ENCODE measurements around the gene PAK4.
"Not testable (repeated sequence)": the region's sequence is repeated elsewhere in the genome, so short reads cannot be mapped to it uniquely, and the experiment has no call there.

PAK4 gene

DNA sequence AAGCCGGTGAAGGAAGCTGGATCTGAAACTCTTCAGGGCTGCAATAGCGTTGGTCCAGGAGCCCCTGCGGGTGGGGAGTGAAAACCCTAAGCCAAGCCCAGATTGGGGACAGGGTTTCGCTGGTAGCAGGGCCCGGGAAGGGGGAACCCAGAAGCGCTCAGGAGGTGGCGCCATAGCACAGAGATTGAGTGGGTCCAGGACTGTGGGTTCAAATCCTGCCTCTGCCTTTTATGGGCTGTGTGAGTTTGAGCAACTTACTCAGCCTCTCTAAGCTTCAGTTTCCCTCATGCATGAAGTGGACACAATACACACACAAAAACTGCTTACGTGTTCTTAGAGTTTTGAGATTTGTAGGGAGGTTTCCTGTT is 86.8 kb downstream of the PAK4 start:
- no peak for FAIRE-seq

DNA sequence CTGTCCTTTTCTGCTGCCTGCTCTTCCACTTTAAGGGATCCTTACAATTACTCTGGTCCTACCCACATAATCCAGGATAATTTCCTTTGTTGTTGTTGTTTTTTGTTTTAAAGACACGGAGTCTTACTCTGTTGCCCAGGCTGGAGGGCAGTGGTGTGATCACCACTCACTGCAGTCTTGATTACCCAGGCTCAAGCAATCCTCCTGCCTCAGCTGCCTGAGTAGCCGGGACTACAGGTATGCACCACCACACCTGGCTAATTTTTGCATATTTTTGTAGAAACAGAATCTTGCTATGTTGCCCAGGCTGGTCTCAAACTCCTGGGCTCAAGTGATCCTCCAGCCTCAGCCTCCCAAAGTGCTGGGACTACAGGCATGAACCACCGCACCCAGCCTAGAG is 89.7 kb downstream of the PAK4 start:
- FAIRE-seq, result not testable (repeated sequence)

DNA sequence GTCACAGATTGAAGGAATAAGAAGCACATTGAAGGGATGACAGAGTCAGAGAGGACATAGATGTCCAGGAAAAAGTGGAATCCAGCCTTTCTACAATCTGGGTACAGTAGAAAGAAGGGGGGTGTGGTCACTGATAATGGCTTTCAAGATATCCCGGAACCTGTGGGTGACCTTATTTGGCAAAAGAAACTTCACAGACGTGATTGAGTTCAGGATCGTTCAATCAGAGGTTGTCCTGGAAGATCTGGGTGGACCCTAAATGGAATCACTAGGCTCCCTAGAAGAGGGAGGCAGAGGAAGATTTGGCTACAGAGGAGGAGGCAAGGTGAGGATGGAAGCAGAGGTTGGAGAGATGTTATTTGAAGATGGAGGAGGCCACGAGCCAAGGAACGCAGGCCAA is 91.5 kb downstream of the PAK4 start:
- no peak for FAIRE-seq

DNA sequence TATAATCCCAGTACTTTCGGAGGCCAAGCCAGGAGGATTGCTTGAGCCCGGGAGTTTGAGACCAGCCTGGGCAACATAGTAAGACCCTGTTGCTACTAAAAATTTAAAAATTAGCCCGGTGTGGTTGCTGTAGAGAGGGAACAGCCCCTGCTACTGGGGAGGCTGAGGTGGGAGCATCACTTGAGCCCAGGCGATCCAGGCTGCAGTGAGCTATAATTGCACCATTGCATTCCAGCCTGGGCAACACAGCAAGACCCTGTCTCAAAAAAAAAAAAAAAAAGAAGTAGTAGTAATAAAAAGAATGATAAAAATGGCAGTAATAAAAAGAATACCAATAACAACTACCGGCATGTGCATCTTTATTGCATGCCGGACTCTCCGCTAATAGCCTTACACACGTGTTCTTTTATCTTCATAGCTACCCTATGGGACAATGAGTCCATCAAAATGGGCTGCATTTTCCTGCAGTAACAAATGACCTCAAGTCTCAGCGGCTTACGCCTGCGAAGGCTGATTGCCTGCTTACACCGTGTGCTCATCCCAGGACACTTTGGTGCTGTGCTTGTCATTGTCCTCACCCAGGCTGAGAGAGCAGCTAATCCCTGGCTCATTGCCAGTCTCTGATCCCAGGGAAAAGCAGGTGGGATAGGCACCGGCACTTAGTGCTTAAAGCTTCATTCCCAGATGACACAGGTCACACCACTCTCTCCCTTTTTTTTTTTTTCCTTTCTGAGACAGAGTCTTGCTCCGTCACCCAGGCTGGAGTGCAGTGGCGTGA is 92.8 kb downstream of the PAK4 start:
- FAIRE-seq, result no peak

DNA sequence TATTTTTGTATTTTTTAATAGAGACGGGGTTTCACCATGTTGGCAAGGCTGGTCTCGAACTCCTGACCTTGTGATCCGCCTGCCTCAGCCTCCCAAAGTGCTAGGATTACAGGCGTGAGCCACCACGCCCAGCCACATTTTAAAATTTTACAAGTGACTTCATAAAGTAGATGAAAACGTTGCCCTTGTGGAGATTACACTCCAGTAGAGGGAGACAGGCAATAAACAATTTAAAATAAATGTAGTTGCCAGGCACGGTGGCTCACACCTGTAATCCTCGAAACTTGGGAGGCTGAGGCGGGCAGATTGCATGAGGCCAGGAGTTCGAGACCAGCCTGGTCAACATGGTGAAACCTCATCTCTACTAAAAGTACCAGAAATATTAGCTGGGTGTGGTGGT is 93.5 kb downstream of the PAK4 start:
- FAIRE-seq, result not testable (repeated sequence)

DNA sequence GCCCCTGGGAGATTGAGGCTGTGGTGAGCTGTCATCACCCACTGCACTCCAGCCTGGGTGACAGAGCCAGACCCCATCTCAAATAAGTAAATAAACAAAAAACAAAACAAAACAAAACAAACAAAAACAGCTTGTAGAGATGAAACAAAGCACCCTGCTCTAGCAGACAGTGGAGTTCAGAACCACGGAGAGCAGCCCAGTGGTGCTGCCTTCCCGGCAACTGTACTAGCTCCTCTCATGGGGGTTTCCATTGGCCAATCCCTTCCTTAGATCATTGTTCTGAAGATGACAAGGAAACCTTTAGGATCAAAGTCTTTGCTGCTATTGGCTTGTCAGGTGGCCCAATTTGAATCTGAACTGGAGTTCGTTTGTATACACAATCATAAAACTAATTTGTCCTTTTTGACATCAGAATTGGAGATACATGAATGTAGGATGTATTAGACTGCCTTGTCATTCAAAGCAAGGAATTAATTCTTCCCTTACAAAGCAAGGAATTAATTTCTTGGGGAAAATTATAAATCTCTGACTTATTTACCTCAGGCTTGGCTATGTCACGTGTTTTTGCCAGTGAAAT is 98.2 kb downstream of the PAK4 start:
- FAIRE-seq, result no peak

DNA sequence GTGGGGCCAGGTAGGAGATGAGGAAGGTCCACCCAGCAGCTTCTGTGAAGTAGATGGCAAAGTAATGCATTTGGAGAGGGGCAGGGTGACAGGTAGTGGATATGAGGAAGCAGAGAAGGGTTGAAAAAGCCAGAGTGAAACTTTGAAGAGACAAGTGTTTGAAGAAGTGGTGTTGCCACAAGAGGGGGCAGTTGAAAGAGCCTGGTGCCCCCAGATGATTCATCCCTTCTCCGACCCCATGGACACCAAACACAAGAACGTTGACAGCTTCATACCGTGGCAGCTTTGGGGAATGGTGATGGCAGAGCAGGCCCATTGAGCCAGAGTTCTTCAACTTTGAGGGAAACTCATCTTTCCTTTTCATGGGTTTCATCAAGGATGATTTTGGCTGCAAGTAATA is 99.3 kb downstream of the PAK4 start:
- no peak for FAIRE-seq
